SU-DHL-6 (cell line): ENCODE results near the gene ADAMTS14.

Source experiments
- H2AFZ ChIP-seq: fragments of 200-600 bp; sonication (generic); 2 replicates; pipeline ENCODE4 v1.6.1; 2014; ENCODE audit warnings: low read depth, mild to moderate bottlenecking, moderate library complexity, mixed read lengths, antibody characterized with exemption, low read length; ENCODE audit not compliant: severe bottlenecking
- H3F3A ChIP-seq: fragments of 200-600 bp; shearing (Covaris generic); 2 replicates; pipeline ENCODE4 v1.6.0; 2016; ENCODE audit warnings: antibody characterized with exemption, mild to moderate bottlenecking; ENCODE audit not compliant: insufficient read depth
- H3K27ac ChIP-seq: fragments of 200-600 bp; sonication (generic); 2 replicates; pipeline ENCODE4 v1.5.1; 2016; ENCODE audit warnings: low read depth, mild to moderate bottlenecking, low read length, moderate library complexity, mixed read lengths
- H3K27me3 ChIP-seq: fragments of 200-600 bp; sonication (generic), shearing (Covaris generic); 2 replicates; pipeline ENCODE4 v1.6.0; 2014; ENCODE audit warnings: mild to moderate bottlenecking, low read length
- H3K36me3 ChIP-seq: fragments of 200-600 bp; sonication (generic); 2 replicates; pipeline ENCODE4 v1.6.1; 2014; ENCODE audit warnings: mild to moderate bottlenecking, low read length, mixed read lengths
- H3K4me2 ChIP-seq: fragments of 300-600, 200-600 bp; shearing (Covaris generic), sonication (generic); 2 replicates; pipeline ENCODE4 v1.6.0; 2014; ENCODE audit warnings: low read length, low read depth, mild to moderate bottlenecking; ENCODE audit not compliant: poor library complexity, severe bottlenecking
- H3K4me3 ChIP-seq: fragments of 200-600 bp; sonication (generic); 2 replicates; pipeline ENCODE4 v1.5.1; 2014; ENCODE audit warnings: antibody characterized with exemption, low read length, mild to moderate bottlenecking, mixed read lengths; ENCODE audit not compliant: insufficient read depth, poor library complexity, severe bottlenecking
- H3K79me2 ChIP-seq: fragments of 200-600 bp; sonication (generic); 2 replicates; pipeline ENCODE4 v1.6.1; 2014; ENCODE audit warnings: mild to moderate bottlenecking, low read length, moderate library complexity; ENCODE audit not compliant: insufficient read depth
- H3K9ac ChIP-seq: fragments of 200-600 bp; sonication (generic); 2 replicates; pipeline ENCODE4 v1.7.0; 2014; ENCODE audit warnings: mild to moderate bottlenecking, low read length
- H3K9me2 ChIP-seq: fragments of 200-600 bp; sonication (generic); replicated peaks from 2 replicates; pipeline ENCODE4 v1.6.1; 2014; ENCODE audit warnings: low read length; ENCODE audit not compliant: insufficient read depth
- H3K9me3 ChIP-seq: fragments of 200-600 bp; sonication (generic); 2 replicates; pipeline ENCODE4 v1.6.1; 2014; ENCODE audit warnings: low read length, mixed read lengths; ENCODE audit not compliant: insufficient read depth
- H4K20me1 ChIP-seq: fragments of 200-600 bp; sonication (generic); 2 replicates; pipeline ENCODE4 v1.6.1; 2014; ENCODE audit warnings: low read depth, mild to moderate bottlenecking, antibody characterized with exemption, low read length, moderate library complexity, mixed read lengths
- EZH2phosphoT487 ChIP-seq: fragments of 200-600 bp; sonication (generic), shearing (Covaris generic); conservative IDR thresholded peaks from 2 replicates; pipeline ENCODE4 v1.6.1; 2018; ENCODE audit warnings: mild to moderate bottlenecking, antibody characterized with exemption, low read length, moderate library complexity, mixed read lengths
- TF ChIP-seq, protein P1 (sequence below): fragments of 200-600 bp; sonication (generic); IDR thresholded peaks from one replicate; pipeline ENCODE4 v1.5.1; 2017; ENCODE audit warnings: antibody characterized with exemption, mild to moderate bottlenecking, low read length, moderate library complexity; ENCODE audit not compliant: insufficient read depth, poor library complexity, severe bottlenecking

Gene ADAMTS14

DNA sequence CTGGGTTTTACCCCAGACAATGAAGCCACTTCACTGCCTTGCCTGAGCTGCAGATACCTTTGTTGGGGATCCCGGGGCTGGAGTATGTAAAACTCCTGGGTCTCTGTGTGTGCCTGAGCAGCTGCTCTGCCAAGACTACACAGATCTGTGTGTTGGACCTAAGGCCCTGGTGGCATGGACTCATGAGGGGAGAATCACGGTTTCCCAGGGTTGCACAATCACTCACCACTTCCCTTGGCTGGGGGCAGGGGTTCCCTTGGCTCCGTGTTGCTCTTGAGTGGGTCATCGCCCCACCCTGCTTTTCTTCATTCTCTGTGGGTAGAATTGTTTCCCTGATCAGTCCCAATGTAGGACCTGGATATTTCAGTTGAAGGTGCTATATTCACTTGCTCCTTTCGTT is 126.8 kb downstream of the ADAMTS14 start:
- Histone ChIP-seq H3K27ac (no peak overlapping the region), H3K4me2 (no peak overlapping the region), H3K27me3 (no peaks in the 10 kb centered on the region), H3K9me3 (no peaks in the 10 kb centered on the region), H3K79me2 (no peaks in the 10 kb centered on the region), H3K9ac (no peak overlapping the region), H3K36me3 (no peaks in the 10 kb centered on the region), H3K9me2 (no peaks in the 10 kb centered on the region), H3F3A (no peaks in the 10 kb centered on the region), H4K20me1 (no peaks in the 10 kb centered on the region), H2AFZ (no peak overlapping the region), H3K4me3 (no peak overlapping the region)
- TF ChIP-seq, protein P1, sequence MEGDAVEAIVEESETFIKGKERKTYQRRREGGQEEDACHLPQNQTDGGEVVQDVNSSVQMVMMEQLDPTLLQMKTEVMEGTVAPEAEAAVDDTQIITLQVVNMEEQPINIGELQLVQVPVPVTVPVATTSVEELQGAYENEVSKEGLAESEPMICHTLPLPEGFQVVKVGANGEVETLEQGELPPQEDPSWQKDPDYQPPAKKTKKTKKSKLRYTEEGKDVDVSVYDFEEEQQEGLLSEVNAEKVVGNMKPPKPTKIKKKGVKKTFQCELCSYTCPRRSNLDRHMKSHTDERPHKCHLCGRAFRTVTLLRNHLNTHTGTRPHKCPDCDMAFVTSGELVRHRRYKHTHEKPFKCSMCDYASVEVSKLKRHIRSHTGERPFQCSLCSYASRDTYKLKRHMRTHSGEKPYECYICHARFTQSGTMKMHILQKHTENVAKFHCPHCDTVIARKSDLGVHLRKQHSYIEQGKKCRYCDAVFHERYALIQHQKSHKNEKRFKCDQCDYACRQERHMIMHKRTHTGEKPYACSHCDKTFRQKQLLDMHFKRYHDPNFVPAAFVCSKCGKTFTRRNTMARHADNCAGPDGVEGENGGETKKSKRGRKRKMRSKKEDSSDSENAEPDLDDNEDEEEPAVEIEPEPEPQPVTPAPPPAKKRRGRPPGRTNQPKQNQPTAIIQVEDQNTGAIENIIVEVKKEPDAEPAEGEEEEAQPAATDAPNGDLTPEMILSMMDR = no peak
- no peak for TF ChIP-seq EZH2phosphoT487

DNA sequence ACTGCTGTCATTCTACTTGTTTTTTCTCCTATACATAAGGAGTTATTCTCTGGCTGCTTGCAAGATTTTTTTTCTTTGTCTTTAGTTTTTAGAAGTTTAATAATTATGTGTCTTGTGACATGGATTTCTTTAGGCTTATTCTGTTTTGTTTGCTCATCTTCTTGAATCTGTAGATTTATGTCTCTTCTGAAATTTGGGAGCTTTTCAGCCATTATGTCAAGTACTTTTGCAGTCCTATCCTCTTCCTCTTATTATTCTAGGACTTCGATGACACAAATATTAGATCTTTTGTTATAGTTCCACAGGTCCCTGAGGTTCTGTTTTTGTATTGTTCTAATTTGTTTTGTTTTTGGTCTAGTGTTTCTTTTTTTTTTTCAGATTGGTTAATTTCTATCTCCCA is 129.5 kb downstream of the ADAMTS14 start:
- Histone ChIP-seq H3K9me3 (no peaks in the 10 kb centered on the region), H2AFZ (no peak overlapping the region), H3K4me3 (no peak overlapping the region), H3K4me2 (no peak overlapping the region), H4K20me1 (no peaks in the 10 kb centered on the region), H3F3A (no peaks in the 10 kb centered on the region), H3K27ac (no peak overlapping the region), H3K27me3 (no peaks in the 10 kb centered on the region), H3K79me2 (no peaks in the 10 kb centered on the region), H3K9me2 (no peaks in the 10 kb centered on the region), H3K9ac (no peak overlapping the region), H3K36me3 (no peaks in the 10 kb centered on the region)
- TF ChIP-seq, protein P1 = no peak

DNA sequence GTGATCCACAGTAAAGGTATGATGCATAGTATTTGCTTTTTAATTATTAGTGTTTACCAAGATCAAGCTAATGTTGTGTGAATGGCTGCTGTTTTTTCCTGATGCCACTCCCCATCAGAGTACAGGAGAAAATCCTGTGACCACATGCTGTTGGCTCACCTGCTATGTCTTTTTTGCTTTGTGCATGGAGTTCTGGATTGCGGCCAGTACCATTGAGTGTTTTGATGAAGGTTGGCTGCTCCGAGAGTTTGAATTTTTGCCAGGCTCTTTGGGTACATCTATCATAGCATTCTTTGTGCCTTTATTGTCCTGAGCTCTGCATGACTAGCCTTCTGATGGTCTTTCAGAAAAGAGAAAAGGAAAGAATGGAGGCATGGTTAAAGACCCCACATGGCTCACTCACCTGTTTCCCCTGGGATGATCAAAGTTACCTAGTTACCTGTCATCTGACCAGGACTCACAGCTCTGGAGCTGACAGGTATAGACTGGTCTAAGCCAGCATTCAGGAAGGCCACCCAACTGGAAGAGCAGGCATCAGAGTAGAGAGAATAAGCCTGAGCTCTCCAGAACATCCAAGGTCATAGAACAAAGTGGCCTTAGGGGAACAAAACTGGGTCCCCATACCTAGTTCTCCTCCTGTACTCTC is 131.6 kb downstream of the ADAMTS14 start:
- no peak overlapping the region for H3K4me3 ChIP-seq
- no peaks in the 10 kb centered on the region for H4K20me1 ChIP-seq
- no peak overlapping the region for H2AFZ ChIP-seq
- H3K27ac ChIP-seq = no peak overlapping the region
- H3K4me2 ChIP-seq = no peak overlapping the region
- no peak overlapping the region for H3K9ac ChIP-seq
- H3K79me2 ChIP-seq = no peaks in the 10 kb centered on the region
- no peaks in the 10 kb centered on the region for H3K9me2 ChIP-seq
- no peaks in the 10 kb centered on the region for H3K9me3 ChIP-seq
- H3K27me3 ChIP-seq = no peaks in the 10 kb centered on the region
- no peak for TF ChIP-seq EZH2phosphoT487
- TF ChIP-seq, protein P1 = no peak
- no peaks in the 10 kb centered on the region for H3F3A ChIP-seq
- H3K36me3 ChIP-seq = no peaks in the 10 kb centered on the region

DNA sequence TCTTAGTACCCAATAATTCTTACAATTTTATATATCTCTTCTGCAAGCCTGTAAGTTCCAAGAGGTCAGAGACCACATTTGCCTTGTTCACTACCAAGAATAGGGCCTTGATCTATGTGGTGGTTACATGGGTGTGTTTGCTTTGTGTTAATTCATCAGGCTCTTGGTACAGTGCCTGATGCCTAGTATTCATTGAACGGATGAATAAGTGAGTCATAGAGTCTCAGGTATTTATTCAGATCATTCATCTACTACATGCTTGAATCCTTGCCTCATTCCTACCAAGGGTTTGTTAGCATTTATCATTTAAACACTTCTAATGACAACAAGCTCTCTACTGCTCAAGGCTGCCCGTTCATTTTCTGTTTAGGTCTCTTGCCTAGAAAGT is 132.1 kb downstream of the ADAMTS14 start:
- H3K27ac ChIP-seq = no peak overlapping the region
- H3F3A ChIP-seq = no peaks in the 10 kb centered on the region
- no peak overlapping the region for H3K4me2 ChIP-seq
- no peaks in the 10 kb centered on the region for H3K9me3 ChIP-seq
- H3K79me2 ChIP-seq = no peaks in the 10 kb centered on the region
- TF ChIP-seq, protein P1 = no peak
- no peak for TF ChIP-seq EZH2phosphoT487
- no peaks in the 10 kb centered on the region for H3K27me3 ChIP-seq
- no peaks in the 10 kb centered on the region for H4K20me1 ChIP-seq
- no peak overlapping the region for H3K4me3 ChIP-seq
- no peaks in the 10 kb centered on the region for H3K9me2 ChIP-seq
- no peak overlapping the region for H2AFZ ChIP-seq
- no peaks in the 10 kb centered on the region for H3K36me3 ChIP-seq
- no peak overlapping the region for H3K9ac ChIP-seq
